H1 (cell line): ENCODE data around the gene CDADC1. TPM values are rescaled to one million over a fixed set of nuclear protein-coding genes. Genes with fewer than 3 reads are reported as not detected.

Source experiments
- polyA plus RNA-seq, 7 experiments: library from polyadenylated mRNA; depleted of rRNA in 3 of 7; stranded (reverse) in 5 of 7; unstranded in 2 of 7; fragments of >200 nt in 5 of 7; fragments of 200-250 nt in 2 of 7; gene quantifications; 1 replicate in 5 of 7; 2 replicates in 1 of 7; 4 replicates in 1 of 7; pipeline versions ENCODE4 v1.2.1 to v1.2.3, GENCODE V29; 2011 to 2013; ENCODE audit warnings: missing spikeins in 2 of 7, mixed read lengths in 2 of 7
- total RNA-seq: library from RNA; stranded (reverse); fragmentation: NEBNext Ultra II Directional; extraction: Animal tissue kit (Norgen Biotek cat#: 25700); gene quantifications from 2 replicates; pipeline ENCODE4 v1.2.1, GENCODE V29; 2021
- TF ChIP-seq, protein P1 (sequence below): fragments of 300-600 bp; sonication (generic); IDR thresholded peaks from 2 replicates; pipeline ENCODE4 v1.7.1; 2012; ENCODE audit warnings: low read length, moderate library complexity, mild to moderate bottlenecking, inconsistent platforms; ENCODE audit not compliant: insufficient replicate concordance

The CDADC1 gene
- total and polyA plus RNA-seq, 2 of the 8 experiments (the other 6 are each of a cell fraction or from before 2014, with no cell fraction given): 0.98 to 2.7 TPM

DNA sequence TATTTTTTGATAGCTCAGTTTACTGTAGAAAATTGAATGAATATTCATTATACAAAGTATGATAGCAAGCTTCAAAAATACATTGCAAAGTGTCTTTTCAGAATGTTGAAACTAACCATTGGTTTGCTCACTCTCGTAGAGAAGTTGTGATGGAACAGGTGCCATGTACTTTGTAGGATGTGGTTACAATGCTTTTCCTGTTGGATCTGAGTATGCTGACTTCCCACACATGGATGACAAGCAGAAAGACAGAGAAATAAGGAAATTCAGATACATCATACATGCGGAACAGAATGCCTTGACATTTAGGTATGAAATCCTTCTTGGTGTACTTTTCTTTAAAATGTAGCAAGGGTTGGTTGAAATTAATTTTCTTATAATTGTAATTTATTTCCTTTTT lies 30.5 kb downstream of the CDADC1 start (continued):
- TF ChIP-seq, protein P1, sequence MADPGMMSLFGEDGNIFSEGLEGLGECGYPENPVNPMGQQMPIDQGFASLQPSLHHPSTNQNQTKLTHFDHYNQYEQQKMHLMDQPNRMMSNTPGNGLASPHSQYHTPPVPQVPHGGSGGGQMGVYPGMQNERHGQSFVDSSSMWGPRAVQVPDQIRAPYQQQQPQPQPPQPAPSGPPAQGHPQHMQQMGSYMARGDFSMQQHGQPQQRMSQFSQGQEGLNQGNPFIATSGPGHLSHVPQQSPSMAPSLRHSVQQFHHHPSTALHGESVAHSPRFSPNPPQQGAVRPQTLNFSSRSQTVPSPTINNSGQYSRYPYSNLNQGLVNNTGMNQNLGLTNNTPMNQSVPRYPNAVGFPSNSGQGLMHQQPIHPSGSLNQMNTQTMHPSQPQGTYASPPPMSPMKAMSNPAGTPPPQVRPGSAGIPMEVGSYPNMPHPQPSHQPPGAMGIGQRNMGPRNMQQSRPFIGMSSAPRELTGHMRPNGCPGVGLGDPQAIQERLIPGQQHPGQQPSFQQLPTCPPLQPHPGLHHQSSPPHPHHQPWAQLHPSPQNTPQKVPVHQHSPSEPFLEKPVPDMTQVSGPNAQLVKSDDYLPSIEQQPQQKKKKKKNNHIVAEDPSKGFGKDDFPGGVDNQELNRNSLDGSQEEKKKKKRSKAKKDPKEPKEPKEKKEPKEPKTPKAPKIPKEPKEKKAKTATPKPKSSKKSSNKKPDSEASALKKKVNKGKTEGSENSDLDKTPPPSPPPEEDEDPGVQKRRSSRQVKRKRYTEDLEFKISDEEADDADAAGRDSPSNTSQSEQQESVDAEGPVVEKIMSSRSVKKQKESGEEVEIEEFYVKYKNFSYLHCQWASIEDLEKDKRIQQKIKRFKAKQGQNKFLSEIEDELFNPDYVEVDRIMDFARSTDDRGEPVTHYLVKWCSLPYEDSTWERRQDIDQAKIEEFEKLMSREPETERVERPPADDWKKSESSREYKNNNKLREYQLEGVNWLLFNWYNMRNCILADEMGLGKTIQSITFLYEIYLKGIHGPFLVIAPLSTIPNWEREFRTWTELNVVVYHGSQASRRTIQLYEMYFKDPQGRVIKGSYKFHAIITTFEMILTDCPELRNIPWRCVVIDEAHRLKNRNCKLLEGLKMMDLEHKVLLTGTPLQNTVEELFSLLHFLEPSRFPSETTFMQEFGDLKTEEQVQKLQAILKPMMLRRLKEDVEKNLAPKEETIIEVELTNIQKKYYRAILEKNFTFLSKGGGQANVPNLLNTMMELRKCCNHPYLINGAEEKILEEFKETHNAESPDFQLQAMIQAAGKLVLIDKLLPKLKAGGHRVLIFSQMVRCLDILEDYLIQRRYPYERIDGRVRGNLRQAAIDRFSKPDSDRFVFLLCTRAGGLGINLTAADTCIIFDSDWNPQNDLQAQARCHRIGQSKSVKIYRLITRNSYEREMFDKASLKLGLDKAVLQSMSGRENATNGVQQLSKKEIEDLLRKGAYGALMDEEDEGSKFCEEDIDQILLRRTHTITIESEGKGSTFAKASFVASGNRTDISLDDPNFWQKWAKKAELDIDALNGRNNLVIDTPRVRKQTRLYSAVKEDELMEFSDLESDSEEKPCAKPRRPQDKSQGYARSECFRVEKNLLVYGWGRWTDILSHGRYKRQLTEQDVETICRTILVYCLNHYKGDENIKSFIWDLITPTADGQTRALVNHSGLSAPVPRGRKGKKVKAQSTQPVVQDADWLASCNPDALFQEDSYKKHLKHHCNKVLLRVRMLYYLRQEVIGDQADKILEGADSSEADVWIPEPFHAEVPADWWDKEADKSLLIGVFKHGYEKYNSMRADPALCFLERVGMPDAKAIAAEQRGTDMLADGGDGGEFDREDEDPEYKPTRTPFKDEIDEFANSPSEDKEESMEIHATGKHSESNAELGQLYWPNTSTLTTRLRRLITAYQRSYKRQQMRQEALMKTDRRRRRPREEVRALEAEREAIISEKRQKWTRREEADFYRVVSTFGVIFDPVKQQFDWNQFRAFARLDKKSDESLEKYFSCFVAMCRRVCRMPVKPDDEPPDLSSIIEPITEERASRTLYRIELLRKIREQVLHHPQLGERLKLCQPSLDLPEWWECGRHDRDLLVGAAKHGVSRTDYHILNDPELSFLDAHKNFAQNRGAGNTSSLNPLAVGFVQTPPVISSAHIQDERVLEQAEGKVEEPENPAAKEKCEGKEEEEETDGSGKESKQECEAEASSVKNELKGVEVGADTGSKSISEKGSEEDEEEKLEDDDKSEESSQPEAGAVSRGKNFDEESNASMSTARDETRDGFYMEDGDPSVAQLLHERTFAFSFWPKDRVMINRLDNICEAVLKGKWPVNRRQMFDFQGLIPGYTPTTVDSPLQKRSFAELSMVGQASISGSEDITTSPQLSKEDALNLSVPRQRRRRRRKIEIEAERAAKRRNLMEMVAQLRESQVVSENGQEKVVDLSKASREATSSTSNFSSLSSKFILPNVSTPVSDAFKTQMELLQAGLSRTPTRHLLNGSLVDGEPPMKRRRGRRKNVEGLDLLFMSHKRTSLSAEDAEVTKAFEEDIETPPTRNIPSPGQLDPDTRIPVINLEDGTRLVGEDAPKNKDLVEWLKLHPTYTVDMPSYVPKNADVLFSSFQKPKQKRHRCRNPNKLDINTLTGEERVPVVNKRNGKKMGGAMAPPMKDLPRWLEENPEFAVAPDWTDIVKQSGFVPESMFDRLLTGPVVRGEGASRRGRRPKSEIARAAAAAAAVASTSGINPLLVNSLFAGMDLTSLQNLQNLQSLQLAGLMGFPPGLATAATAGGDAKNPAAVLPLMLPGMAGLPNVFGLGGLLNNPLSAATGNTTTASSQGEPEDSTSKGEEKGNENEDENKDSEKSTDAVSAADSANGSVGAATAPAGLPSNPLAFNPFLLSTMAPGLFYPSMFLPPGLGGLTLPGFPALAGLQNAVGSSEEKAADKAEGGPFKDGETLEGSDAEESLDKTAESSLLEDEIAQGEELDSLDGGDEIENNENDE: no peak
